ENCODE data around the gene PRDM11. TPM values are rescaled to one million over a fixed set of nuclear protein-coding genes. Genes with fewer than 3 reads are reported as not detected.

PRDM11 gene
- total and polyA plus RNA-seq, 7 experiments from 2014 or later: 0.44 to 8.8 (median 5.7) TPM

- H3K27me3 Mint-ChIP-seq: peaks cover 26 to 44% (median 27%) of the 10 kb centered on the region in 5 donors
- POLR2A ChIA-PET: no interaction called here
- H3K27ac ChIP-seq (ENCODE audit: low read depth, low read length): no peak overlapping the region
- peaks cover 0 to 10% (median 3%) of the 10 kb centered on the region in 5 donors for H3K36me3 Mint-ChIP-seq
- intact Hi-C loops (cut with micrococcal nuclease): no loop called here
- no peak for DNase-seq
- ATAC-seq: no peak
- H3K36me3 ChIP-seq (ENCODE audit: control insufficient read depth in 2 of 3, insufficient read depth in 3 of 3, low read length in 3 of 3): peaks cover 0 to 17% (median 0%) of the 10 kb centered on the region in 3 experiments
- H3K27ac Mint-ChIP-seq: no peak overlapping the region
- peaks cover 0 to 7% of the 10 kb centered on the region in 2 donors for H3K27me3 ChIP-seq (ENCODE audit: control insufficient read depth in 2 of 2, insufficient read depth in 2 of 2, low read length in 2 of 2)
- peaks cover 0 to 21% (median 14%) of the 10 kb centered on the region in 7 donors for H3K4me1 Mint-ChIP-seq
- CTCF ChIA-PET: no interaction called here
- peaks cover 3 to 8% of the 10 kb centered on the region in 2 donors for H3K4me1 ChIP-seq (ENCODE audit: control insufficient read depth in 2 of 2, insufficient read depth in 2 of 2, low read length in 2 of 2)
- H3K4me3 ChIP-seq (ENCODE audit: low read length): no peak overlapping the region
- no peaks in the 10 kb centered on the region for H3K9me3 ChIP-seq (ENCODE audit: control insufficient read depth in 2 of 3, low read length in 3 of 3)
- H3K9me3 Mint-ChIP-seq: no peaks in the 10 kb centered on the region
- peak overlapping the region in 8 of 10 donors; percentile 29 to 83 (median 70) for H3K4me3 Mint-ChIP-seq
Measured at GRCh38 chr11:45178890-45179671, 32.6 kb downstream of the PRDM11 start.

GRCh38 chr11:45179686-45180178 is 33.3 kb downstream of the PRDM11 start:
- Mint-ChIP-seq H3K36me3 (peaks cover 0 to 10% (median 3%) of the 10 kb centered on the region in 5 donors), H3K9me3 (no peaks in the 10 kb centered on the region), H3K27me3 (peaks cover 26 to 44% (median 27%) of the 10 kb centered on the region in 5 donors), H3K4me1 (peaks cover 0 to 21% (median 14%) of the 10 kb centered on the region in 7 donors), H3K4me3 (peak overlapping the region; percentile 15 to 83 (median 80)), H3K27ac (no peak overlapping the region)
- intact Hi-C loops (cut with micrococcal nuclease): loop anchor here in 1 of 2 donors (10.0 kb wide), 1 partner anchor 115 kb away; no protein-coding TSS in a partner anchor
- peaks cover 3 to 8% of the 10 kb centered on the region in 2 donors for H3K4me1 ChIP-seq (ENCODE audit: control insufficient read depth in 2 of 2, insufficient read depth in 2 of 2, low read length in 2 of 2)
- no peak overlapping the region for H3K27ac ChIP-seq (ENCODE audit: low read depth, low read length)
- DNase-seq: no peak
- peaks cover 0 to 7% of the 10 kb centered on the region in 2 donors for H3K27me3 ChIP-seq (ENCODE audit: control insufficient read depth in 2 of 2, insufficient read depth in 2 of 2, low read length in 2 of 2)
- no peak for ATAC-seq
- ChIA-PET POLR2A (no interaction called here), CTCF (no interaction called here)
- H3K9me3 ChIP-seq (ENCODE audit: control insufficient read depth in 2 of 3, low read length in 3 of 3): no peaks in the 10 kb centered on the region
- peaks cover 0 to 22% (median 0%) of the 10 kb centered on the region in 3 experiments for H3K36me3 ChIP-seq (ENCODE audit: control insufficient read depth in 2 of 3, insufficient read depth in 3 of 3, low read length in 3 of 3)
- peak overlapping the region; percentile 27 for H3K4me3 ChIP-seq (ENCODE audit: low read length)

- ATAC-seq (peak; percentile 53), DNase-seq (no peak)
- Histone ChIP-seq H3K27ac (ENCODE audit: low read depth, low read length) (no peak overlapping the region), H3K9me3 (ENCODE audit: control insufficient read depth in 2 of 3, low read length in 3 of 3) (no peaks in the 10 kb centered on the region), H3K4me3 (ENCODE audit: low read length) (peak overlapping the region; percentile 27), H3K4me1 (ENCODE audit: control insufficient read depth in 2 of 2, insufficient read depth in 2 of 2, low read length in 2 of 2) (peaks cover 3 to 8% of the 10 kb centered on the region in 2 donors), H3K36me3 (ENCODE audit: control insufficient read depth in 2 of 3, insufficient read depth in 3 of 3, low read length in 3 of 3) (peaks cover 0 to 22% (median 0%) of the 10 kb centered on the region in 3 experiments), H3K27me3 (ENCODE audit: control insufficient read depth in 2 of 2, insufficient read depth in 2 of 2, low read length in 2 of 2) (peaks cover 0 to 7% of the 10 kb centered on the region in 2 donors)
- ChIA-PET POLR2A (no interaction called here), CTCF (no interaction called here)
- intact Hi-C loops (cut with micrococcal nuclease): loop anchor here in 1 of 2 donors (10.0 kb wide), 1 partner anchor 114 kb away; no protein-coding TSS in a partner anchor
- H3K36me3 Mint-ChIP-seq: peaks cover 0 to 6% (median under 1%) of the 10 kb centered on the region in 5 donors
- no peaks in the 10 kb centered on the region for H3K9me3 Mint-ChIP-seq
- H3K27ac Mint-ChIP-seq: no peak overlapping the region
- H3K27me3 Mint-ChIP-seq: peaks cover 23 to 40% (median 27%) of the 10 kb centered on the region in 5 donors
- H3K4me3 Mint-ChIP-seq: peak overlapping the region; percentile 15 to 83 (median 80)
- H3K4me1 Mint-ChIP-seq: peaks cover 0 to 21% (median 14%) of the 10 kb centered on the region in 7 donors
Measured at GRCh38 chr11:45180179-45180847, 33.9 kb downstream of the PRDM11 start.

GRCh38 chr11:45180848-45181192 is 34.4 kb downstream of the PRDM11 start:
- no peak overlapping the region for H3K4me3 ChIP-seq (ENCODE audit: low read length)
- CTCF ChIA-PET: no interaction called here

GRCh38 chr11:45181193-45181888 is 34.9 kb downstream of the PRDM11 start:
- Mint-ChIP-seq H3K4me3 (peak overlapping the region in 8 of 10 donors; percentile 8 to 75 (median 30)), H3K9me3 (no peaks in the 10 kb centered on the region), H3K27me3 (peaks cover 22 to 40% (median 27%) of the 10 kb centered on the region in 5 donors), H3K36me3 (peaks cover 0 to 5% (median 0%) of the 10 kb centered on the region in 5 donors), H3K27ac (no peak overlapping the region), H3K4me1 (peaks cover 0 to 21% (median 14%) of the 10 kb centered on the region in 7 donors)
- no peaks in the 10 kb centered on the region for H3K9me3 ChIP-seq (ENCODE audit: control insufficient read depth in 2 of 3, low read length in 3 of 3)
- H3K4me3 ChIP-seq (ENCODE audit: low read length): no peak overlapping the region
- intact Hi-C loops (cut with micrococcal nuclease): loop anchor here in 1 of 2 donors (10.0 kb wide), 1 partner anchor 113 kb away; no protein-coding TSS in a partner anchor
- H3K27me3 ChIP-seq (ENCODE audit: control insufficient read depth in 2 of 2, insufficient read depth in 2 of 2, low read length in 2 of 2): peaks cover 0 to 7% of the 10 kb centered on the region in 2 donors
- ATAC-seq (no peak), DNase-seq (no peak)
- ChIA-PET POLR2A (no interaction called here), CTCF (no interaction called here)
- peaks cover 3 to 8% of the 10 kb centered on the region in 2 donors for H3K4me1 ChIP-seq (ENCODE audit: control insufficient read depth in 2 of 2, insufficient read depth in 2 of 2, low read length in 2 of 2)
- peaks cover 0 to 22% (median 0%) of the 10 kb centered on the region in 3 experiments for H3K36me3 ChIP-seq (ENCODE audit: control insufficient read depth in 2 of 3, insufficient read depth in 3 of 3, low read length in 3 of 3)
- H3K27ac ChIP-seq (ENCODE audit: low read depth, low read length): no peak overlapping the region

More at GRCh38 chr11:45180848-45181192, 34.4 kb downstream of the PRDM11 start:
- no peaks in the 10 kb centered on the region for H3K9me3 ChIP-seq (ENCODE audit: control insufficient read depth in 2 of 3, low read length in 3 of 3)
- POLR2A ChIA-PET: no interaction called here
- H3K4me1 ChIP-seq (ENCODE audit: control insufficient read depth in 2 of 2, insufficient read depth in 2 of 2, low read length in 2 of 2): peaks cover 3 to 8% of the 10 kb centered on the region in 2 donors
- Mint-ChIP-seq H3K9me3 (no peaks in the 10 kb centered on the region), H3K36me3 (peaks cover 0 to 5% (median 0%) of the 10 kb centered on the region in 5 donors), H3K4me1 (peaks cover 0 to 21% (median 14%) of the 10 kb centered on the region in 7 donors), H3K27me3 (peaks cover 22 to 40% (median 27%) of the 10 kb centered on the region in 5 donors), H3K4me3 (peak overlapping the region in 1 of 10 donors; percentile 75), H3K27ac (no peak overlapping the region)
- H3K27me3 ChIP-seq (ENCODE audit: control insufficient read depth in 2 of 2, insufficient read depth in 2 of 2, low read length in 2 of 2): peaks cover 0 to 7% of the 10 kb centered on the region in 2 donors
- DNase-seq (no peak), ATAC-seq (peak; percentile 84)
- intact Hi-C loops (cut with micrococcal nuclease): loop anchor here in 1 of 2 donors (10.0 kb wide), 1 partner anchor 114 kb away; no protein-coding TSS in a partner anchor
- H3K27ac ChIP-seq (ENCODE audit: low read depth, low read length): no peak overlapping the region
- peaks cover 0 to 22% (median 0%) of the 10 kb centered on the region in 3 experiments for H3K36me3 ChIP-seq (ENCODE audit: control insufficient read depth in 2 of 3, insufficient read depth in 3 of 3, low read length in 3 of 3)
